Anterior cingulate cortex (tissue), 58 donors: ENCODE data around the gene TCEA2.

Source experiments
- DNase-seq, 58 donors: peaks; one replicate each; lab custom pipeline; 2025; lab: John Stamatoyannopoulos, UW

TCEA2 gene

DNA sequence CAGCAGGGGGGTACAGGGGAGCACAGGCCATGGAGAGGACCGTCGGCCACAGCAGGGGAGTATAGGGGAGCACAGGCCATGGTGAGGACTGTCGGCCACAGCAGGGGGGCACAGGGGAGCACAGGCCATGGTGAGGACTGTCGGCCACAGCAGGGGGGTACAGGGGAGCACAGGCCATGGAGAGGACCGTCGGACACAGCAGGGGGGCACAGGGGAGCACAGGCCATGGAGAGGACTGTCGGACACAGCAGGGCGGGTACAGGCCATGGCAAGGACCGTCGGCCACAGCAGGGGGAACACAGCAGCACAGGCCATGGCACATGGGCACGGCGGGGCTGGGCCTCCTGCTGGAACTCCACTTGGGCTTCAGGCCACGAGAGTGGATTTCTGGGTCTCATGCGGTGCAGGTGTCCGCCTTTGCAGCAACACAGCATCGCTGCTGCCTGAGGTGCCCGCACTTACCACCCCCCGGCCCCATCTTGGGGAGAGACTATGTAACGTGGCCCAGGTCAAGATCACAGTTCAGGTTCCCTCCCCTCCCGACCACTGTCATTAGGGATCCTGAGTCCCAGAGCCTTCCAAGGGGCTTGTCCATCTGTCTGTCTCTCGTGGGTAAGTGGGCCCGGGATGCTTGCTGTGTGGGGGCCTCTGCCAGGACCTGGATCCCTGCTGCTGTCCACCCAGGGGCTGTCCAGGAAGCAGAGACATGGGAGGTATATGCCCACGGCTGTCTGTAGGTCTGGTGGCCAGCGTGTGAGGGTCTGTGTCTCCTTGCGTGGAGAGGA, 41.9 kb downstream of the TCEA2 start:
- DNase-seq = no peak

DNA sequence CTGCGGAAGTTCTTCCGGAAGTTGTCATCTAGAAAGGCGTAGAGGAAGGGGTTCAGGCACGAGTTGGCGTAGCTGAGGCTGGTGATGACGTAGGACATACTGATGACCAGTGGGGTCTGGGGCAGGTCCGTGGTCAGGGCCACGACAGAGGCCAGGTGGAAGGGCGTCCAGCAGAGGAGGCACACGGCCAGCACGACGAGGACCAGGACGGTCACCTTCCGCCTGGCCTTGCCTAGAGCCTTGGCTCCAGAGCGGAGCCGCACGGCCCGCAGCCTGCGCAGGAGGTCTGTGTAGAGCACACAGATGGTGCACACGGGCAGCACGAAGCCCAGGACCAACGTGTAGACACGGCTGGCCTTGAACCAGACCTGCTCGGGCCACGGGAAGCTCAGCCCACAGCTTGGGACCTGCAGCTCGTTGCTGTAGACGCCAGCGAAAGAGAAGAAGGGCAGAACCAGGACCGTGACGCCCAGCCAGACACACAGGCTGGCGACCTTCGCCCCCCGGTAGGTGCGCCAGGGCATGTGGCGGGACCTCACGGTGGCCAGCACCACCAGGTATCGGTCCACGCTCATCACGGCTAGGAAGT, 42.9 kb downstream of the TCEA2 start:
- no peak for DNase-seq

DNA sequence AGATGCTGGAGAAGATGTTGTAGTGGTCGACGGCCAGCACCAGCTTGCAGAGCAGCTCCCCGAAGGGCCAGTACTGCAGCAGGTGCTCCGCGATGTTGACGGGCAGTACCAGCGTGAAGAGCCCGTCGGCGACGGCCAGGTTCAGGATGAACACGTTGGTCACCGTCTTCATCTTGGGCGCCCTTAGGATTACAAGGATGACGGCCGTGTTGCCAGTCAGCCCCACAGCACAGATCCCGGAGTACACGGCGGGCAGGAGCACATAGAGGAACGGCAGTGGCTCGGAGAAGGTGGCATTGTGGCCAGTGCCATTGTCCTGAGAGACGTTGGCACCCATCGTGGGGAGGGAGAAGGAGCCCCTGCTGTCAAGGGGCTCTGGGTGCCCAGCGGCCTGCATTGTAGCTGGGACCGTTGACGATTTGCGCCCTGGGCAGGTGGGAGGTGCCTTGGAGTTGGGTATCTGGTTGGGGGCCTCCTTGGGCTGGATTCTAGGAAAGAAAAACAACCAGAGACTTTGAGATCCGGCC, 43.5 kb downstream of the TCEA2 start:
- DNase-seq = no peak

DNA sequence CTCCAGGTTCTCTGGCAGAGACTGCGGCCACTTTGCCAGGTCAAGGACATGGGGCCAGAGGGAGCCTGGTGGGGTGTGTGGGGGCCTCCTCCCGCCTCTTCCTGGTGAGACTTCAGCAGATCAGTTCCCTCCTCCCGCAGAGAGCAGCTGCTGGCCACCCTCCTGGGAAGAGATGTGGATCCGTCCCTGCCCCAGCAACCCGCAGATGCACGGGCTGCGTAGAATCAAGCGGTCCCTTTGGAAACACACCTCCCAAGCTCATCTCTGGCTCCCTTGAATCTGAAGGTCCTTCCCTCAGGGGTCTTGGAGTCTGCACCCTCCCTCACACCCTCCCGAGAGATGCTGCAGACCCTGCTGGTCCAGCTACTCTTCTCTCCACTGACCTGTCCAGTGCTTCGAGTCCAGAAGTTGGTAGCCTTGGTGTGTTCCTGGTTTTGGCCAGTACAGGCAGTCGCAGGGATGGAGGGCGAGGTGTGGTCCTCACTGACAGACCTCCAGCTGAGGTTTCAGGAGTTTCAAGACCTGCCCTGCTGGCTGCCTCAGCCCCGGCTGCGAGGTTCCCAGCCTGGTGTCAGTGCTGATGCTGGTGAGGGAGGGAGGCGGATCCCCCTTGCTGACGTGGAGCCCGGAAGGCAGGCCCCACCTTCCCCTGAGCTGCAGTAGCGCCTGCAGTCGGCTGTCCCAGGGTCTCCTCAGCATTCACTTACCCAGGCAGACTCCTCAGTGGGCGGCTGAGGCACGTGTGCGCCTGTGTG, 44.2 kb downstream of the TCEA2 start, which contains the start of gene NPBWR2:
Gene NPBWR2 (minus strand): TSS at position 585 of the 755 bp plus-strand sequence. CDS start 734 bp downstream, outside the sequence.
- DNase-seq = peak in 1 of 58 donors; percentile 18

DNA sequence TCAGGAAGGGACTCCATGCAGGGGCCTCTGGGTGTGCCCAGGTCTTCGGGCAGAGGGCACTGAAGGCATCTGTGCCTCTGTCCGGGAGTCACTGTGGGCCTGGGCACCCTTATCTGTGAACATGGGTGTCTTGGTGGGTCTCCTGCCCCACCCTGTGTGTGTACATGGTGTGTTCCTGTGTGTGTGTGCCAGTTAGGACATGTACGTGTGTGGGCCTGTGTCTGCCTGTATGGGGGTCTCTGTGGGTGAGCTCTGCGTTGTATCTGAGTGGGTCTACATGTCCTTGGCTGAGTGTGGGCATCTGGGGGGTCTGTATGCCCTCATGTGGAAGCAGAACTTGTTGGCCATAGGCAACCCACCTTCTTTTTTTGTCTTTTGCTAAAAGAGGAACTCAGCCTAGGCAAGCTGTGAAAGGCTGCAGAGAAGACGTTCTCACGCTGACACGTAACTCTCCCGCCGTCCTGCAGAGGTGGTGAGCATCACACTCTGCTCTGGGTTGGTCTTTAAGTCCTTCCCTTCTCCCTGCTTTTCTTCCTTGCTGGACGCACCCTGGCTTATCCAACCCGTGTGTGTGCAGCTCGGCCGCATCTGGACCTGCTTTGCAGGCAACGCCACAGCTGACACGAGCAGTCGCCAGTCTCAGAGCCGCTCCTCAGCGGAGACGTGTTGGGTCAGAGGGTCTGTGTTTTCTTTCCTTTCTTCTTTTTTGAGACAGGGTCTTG, 44.9 kb downstream of the TCEA2 start:
- DNase-seq = peak in 1 of 58 donors; percentile 30

DNA sequence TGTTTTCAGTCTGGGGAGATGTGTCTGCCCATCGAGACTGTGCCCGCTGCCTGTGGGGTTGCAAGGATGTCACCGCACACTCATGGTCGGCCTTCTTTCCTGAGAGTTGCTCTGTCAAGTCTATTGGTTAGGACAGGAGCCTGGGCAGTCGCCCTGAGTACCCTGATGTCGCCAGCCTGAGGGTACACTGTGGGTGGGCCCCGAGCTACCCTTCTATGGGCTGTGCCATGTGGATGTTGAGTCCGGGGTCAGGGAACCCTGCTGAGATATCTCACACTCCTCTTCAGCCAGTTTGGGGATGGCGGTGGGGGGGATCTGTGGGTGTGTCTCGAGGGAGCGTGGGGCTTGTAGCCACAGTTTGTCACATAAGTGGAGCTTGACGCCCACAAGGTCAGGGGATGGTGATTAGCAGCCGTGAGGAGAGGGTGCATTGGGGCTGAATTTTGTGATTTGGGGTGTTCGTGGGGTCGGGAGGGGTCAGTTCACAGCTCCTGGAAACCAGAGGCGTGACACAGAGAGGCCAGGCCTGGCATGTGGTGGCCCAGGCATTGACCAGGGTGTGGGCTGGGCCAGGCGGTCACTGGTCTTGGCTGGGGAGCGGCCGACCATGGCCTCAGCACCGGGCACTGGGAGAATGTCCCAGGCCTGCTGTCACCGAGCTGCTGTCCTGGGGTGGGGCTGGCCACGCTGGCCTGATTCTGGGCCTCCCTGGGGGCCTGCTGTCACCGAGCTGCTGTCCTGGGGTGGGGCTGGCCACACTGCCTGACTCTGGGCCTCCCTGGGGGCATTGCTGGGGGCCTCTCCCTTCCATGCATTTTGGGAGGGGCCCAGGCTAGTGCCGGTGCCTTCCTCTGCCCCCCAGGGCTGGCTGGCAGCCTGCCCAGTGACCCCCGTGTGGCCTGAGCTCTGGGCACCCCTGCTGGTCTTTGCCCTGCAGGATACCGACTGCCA, 46.0 kb downstream of the TCEA2 start:
- DNase-seq = no peak

DNA sequence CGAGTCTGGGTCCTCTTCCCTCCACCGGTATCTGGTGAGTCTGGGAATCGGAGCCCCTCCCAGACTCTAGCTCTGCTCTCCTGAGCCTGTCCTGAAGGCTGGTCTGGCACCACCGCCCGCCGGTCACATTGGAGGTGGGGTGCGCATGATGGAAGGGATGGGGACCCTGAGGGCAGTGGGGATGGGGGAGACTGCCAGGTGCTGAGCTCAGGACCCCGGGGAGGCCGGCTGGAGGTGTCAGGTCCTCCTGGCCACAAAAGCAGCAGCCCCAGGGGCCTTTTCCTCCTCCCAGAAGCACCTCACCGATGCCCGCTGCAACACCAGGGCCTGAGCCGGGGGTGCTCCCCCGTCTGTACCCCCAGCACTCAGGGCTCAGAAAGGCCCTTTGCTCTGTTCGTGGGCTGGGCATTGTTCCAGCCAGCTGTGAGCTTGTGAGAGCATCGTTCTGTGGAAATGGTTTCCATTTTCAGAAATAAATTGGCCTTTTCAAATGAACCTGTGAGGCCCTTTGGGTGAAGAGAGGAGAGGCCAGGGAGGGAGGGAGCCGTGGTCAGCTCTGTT, 46.9 kb downstream of the TCEA2 start:
- peak in 5 of 58 donors; percentile 20 to 49 (median 23) for DNase-seq

DNA sequence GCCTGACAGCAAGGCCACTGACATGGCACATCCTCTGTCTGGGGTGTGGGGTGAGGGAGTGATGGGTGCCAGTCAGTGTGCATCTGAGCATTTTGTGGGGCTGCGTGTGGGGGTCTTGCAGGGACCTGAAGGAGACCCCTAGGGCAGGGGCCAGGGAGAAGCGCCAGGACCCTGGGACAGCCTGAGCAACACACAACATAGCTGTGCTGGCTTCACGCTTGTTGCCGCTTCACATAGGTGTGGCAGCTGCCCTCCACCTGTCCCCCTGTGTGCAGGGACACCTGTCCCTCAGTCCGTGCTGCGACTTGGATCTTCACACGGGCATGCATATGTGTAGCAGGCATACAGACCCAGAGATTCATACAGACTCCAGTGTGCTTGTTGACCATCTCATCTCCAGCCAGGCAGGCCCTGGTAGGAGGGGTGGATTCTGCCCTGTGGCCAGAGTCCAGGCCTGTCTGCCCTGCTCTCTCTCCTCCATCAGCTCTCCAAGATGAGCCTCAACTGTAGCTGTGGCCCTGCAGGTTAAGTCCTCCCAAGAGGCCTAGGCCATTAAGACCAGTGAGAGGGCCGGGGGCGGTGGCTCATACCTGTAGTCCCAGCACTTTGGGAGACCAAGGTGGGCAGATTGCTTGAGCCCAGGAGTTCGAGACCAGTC, 47.5 kb downstream of the TCEA2 start:
- no peak for DNase-seq

DNA sequence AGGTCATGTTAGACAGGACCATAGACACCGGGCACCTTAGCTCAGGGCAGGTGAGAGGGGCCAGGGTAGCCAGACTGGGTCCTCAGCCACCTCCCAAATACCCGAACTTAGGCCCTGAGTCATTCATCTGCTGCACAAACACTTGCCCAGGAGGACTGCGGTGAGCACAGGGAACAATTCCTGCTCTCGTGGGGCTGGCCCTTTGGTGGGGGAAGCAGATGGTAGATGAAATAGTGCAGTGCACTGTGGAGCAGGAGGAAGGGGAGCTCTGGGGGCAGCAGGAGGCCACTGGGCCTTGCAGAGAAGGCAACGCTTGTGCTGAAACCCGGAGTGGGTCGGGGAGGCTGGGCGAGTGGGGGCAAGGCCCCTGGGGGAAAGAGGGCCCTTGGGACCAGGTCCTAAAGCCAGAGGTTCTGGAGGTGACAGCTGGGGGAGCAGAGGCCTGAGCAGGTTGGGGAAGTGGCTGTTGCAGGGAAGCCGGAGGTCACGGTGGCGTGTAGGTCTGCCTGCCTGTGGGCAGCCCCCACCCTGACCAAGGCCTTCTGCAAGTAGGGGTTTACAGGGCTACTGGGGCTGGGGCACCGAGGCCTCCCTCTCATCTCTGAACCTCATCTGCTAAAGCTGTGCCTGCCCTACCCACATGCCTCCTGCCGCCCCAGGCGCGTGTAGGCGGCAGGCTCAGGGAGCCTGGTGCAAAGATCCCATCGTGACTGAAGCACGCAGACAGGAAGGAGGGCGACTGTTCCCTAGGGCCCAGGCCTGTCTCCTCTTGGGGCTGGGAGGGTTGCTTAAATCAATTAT, 49.0 kb downstream of the TCEA2 start:
- peak in 2 of 58 donors; percentile 40 to 56 for DNase-seq

DNA sequence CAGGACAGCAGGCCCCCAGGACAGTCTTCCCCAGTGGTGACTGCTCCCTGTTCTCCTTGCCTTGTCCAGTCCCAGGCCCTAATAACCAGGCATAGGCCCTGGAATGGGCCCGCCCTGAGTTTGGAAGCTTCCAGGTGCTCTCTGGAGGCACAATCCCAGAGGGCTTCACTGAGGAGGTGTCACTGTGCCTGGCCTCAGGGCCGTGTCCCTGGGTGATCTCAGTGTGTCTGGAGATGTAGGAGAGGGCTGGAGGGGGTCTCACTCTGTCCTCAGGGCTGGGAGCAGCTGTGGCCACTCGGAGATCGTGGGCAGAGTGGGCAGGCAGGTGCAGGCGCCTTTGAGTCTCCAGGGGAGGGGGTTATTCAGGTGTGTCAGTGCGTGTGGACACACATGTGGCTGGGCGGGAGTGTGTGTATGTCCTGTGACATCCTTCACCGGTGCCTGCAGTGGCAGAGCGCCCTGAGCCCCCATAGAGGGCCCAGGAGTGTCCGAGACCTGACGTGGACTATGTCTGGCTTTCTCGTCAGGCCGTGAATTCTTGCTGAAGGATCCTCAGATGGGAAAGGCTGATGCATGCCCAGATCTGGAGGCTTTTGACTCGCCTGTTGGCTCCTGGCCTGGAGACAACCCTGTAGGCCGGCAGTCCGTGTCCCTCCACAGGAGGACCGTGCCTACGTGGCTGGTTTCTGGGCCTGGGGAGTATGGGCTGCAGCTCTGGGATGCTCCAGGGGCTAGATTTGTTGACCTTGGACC, 49.9 kb downstream of the TCEA2 start:
- DNase-seq = no peak

DNA sequence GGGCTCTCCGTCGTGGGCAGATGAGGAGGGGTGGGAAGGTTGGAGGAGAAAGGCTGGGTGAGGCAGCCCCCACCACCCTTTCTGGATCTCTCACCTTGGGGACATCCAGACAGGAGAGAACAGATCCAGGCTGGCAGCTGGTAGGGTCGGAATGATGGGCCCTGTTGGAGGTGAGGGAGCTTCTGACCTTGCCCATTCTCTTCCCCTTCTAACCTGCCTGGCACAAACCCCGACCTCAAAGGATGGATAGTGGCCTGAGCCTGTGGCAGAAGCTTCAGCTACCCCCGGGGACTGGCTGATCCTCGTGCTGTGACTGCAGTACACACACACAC, 50.4 kb downstream of the TCEA2 start:
- no peak for DNase-seq

DNA sequence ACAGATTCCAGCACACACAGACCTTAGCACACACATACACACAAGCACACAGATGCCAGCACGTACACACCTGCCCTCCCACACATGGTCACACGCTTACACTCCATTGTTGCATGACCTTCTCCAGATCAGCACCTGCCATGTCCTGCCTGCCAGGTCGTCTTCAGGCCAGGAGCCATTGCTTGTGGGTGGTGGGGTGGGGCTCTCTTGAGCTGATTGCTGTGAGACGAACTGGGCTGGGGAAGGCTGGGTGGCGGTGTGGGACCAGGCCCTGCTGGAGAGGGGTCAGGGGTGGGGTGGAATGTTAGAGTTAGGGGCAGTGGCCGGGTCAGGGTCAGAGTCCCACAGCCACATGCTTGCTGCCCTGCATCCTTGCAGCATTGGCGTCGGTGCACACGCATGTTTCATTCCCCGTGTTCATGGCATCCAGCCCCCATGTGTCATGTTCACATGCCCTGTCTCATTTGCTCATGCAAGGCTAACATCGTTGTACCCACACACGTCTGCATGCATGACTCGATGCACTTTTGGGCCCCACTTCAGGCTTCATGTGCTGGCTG, 50.9 kb downstream of the TCEA2 start:
- no peak for DNase-seq

DNA sequence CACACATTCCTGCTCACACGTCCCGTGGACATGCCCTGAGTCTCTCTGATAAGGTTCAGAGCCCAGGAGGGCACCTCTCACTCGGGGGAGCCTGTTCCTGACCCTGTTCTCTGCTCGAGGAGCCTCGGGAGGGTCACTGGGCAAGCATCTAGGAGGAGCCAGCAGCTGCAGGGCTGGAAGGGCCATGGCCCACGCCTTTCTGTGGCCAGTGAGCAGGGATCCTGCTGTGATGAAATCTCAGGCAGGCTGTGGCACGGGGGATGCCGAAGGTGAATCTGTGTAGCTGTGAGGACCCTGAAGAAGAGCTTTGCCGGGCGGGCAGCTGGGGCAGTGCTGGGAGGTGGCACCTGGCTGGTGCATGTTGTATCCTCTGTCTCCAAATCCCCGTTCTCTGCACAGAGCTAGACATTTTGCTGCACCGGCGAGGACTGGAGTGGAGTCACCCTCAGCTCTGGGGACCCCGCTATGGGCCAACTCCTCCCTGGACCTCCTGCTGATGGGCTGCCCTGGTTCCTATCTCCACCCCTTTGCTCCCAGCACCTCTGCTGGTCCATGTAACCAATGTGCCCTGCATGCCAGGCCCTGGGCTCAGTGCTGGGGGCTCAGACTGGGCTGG, 51.5 kb downstream of the TCEA2 start:
- no peak for DNase-seq

DNA sequence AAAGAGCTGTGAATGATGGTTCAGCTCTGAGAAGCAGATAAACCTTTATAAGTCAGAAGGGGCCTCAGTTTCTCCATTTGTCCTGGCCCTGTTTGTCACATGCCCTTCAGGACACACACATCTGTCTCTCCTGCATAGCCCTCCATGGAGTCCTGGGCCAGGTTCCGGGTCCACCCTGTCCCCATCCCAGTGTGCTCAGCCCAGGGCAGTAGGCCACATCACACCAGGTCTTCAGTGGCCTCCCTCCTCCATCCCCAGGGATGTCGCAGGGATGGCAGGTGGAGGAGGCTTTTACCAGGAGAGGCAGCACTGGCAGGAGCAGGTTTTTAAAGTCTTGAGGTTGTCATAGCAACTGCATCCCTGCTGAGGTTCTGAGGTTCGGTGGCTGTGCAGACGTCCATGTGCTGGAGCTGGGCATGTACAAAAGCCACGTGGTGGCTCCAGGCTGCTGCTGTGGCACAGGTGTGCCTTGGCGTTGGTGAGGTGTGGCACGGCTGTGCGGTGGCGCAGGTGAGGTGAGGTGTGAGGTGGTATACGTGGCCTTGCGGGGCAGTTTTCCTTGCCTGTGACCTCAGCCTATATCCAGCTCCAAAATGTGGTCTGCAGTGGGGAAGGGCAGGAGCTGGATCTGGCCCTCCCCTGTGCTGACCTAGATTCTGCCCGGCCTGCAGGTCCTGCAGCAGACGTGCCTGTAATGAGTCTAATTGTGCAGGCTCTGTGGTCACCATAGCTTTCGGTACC, 52.3 kb downstream of the TCEA2 start:
- DNase-seq = peak in 18 of 58 donors; percentile 17 to 72 (median 35)

DNA sequence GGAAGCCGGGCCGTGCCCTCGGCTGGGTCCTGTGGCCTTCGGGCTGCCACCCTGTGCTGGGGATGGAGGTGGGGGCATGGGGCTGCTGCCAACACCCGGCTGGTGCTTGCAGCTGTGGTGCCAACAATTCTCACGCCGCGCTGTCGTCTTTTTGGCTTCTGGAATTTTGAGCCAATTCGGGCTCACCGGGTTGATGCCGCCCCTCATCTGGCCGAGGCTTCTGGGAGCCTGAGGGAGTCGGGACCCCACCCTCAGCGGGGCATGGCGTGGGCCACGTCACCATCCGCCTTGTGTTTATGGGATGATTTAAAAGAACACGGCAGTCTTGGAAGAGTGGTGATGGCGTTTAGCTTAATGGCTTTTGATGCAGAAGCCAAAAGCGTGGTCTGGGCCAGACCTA, 53.0 kb downstream of the TCEA2 start:
- no peak for DNase-seq
